HG03097 (cell line): ENCODE data around the gene NCCRP1.
"Not testable (repeated sequence)": the region's sequence is repeated elsewhere in the genome, so short reads cannot be mapped to it uniquely, and the experiment has no call there.

Experiments used
- ATAC-seq: cut with Tn5 transposase; IDR thresholded peaks from one replicate; pipeline ENCODE4 v1.9.1; 2021; ENCODE audit not compliant: unreplicated experiment, low FRiP score

Gene NCCRP1

GRCh38 chr19:39205449-39205764 lies 8.6 kb downstream of the NCCRP1 start:
- no peak for ATAC-seq

- ATAC-seq = no peak
These were observed 9.4 kb downstream of the NCCRP1 start for GRCh38 chr19:39206122-39206521.

- ATAC-seq = no peak
These were observed 10.6 kb downstream of the NCCRP1 start for GRCh38 chr19:39207293-39207836.

GRCh38 chr19:39208175-39208795 lies 11.5 kb downstream of the NCCRP1 start:
- no peak for ATAC-seq

GRCh38 chr19:39209196-39209595 lies 12.4 kb downstream of the NCCRP1 start:
- ATAC-seq = no peak

- ATAC-seq = no peak
These were observed 15.1 kb downstream of the NCCRP1 start for GRCh38 chr19:39211731-39212374.

- no peak for ATAC-seq
These were observed 15.6 kb downstream of the NCCRP1 start for GRCh38 chr19:39212375-39212742.

GRCh38 chr19:39215323-39215722 lies 18.6 kb downstream of the NCCRP1 start:
- not testable (repeated sequence) for ATAC-seq

GRCh38 chr19:39217094-39217493 lies 20.3 kb downstream of the NCCRP1 start:
- no peak for ATAC-seq

- ATAC-seq = no peak
These were observed 21.7 kb downstream of the NCCRP1 start for GRCh38 chr19:39218230-39219007.

GRCh38 chr19:39219108-39219507 lies 22.3 kb downstream of the NCCRP1 start:
- not testable (repeated sequence) for ATAC-seq

- no peak for ATAC-seq
These were observed 27.0 kb downstream of the NCCRP1 start for GRCh38 chr19:39223703-39224279.

- ATAC-seq = no peak
These were observed 28.1 kb downstream of the NCCRP1 start for GRCh38 chr19:39224910-39225309.

- ATAC-seq = no peak
These were observed 33.5 kb downstream of the NCCRP1 start for GRCh38 chr19:39230096-39230764.

- ATAC-seq = no peak
These were observed 35.9 kb downstream of the NCCRP1 start for GRCh38 chr19:39232708-39233107.

GRCh38 chr19:39236527-39236926 lies 39.8 kb downstream of the NCCRP1 start:
- ATAC-seq = no peak

- ATAC-seq = no peak
These were observed 40.7 kb downstream of the NCCRP1 start for GRCh38 chr19:39237200-39238184.

GRCh38 chr19:39238209-39238608 lies 41.4 kb downstream of the NCCRP1 start:
- ATAC-seq = no peak

- no peak for ATAC-seq
These were observed 42.2 kb downstream of the NCCRP1 start for GRCh38 chr19:39238944-39239343.

- no peak for ATAC-seq
These were observed 43.7 kb downstream of the NCCRP1 start for GRCh38 chr19:39240421-39240820.
